Loucy (cell line): ENCODE data around the gene DNAH11.

ENCODE experiments used
- EZH2phosphoT487 ChIP-seq: fragments of 200-600 bp; IDR thresholded peaks from 2 replicates; pipeline ENCODE4 v1.6.1; 2018; ENCODE audit warnings: antibody characterized with exemption, mild to moderate bottlenecking, moderate library complexity, borderline replicate concordance
- TF ChIP-seq, protein P1 (sequence below): fragments of 200-600 bp; sonication (generic); conservative IDR thresholded peaks from 2 replicates; pipeline ENCODE4 v1.5.1; 2014; ENCODE audit warnings: mild to moderate bottlenecking, antibody characterized with exemption, low read length

GRCh38 chr7:21579341-21580072, 36.7 kb downstream of the DNAH11 start:
- TF ChIP-seq, protein P1, sequence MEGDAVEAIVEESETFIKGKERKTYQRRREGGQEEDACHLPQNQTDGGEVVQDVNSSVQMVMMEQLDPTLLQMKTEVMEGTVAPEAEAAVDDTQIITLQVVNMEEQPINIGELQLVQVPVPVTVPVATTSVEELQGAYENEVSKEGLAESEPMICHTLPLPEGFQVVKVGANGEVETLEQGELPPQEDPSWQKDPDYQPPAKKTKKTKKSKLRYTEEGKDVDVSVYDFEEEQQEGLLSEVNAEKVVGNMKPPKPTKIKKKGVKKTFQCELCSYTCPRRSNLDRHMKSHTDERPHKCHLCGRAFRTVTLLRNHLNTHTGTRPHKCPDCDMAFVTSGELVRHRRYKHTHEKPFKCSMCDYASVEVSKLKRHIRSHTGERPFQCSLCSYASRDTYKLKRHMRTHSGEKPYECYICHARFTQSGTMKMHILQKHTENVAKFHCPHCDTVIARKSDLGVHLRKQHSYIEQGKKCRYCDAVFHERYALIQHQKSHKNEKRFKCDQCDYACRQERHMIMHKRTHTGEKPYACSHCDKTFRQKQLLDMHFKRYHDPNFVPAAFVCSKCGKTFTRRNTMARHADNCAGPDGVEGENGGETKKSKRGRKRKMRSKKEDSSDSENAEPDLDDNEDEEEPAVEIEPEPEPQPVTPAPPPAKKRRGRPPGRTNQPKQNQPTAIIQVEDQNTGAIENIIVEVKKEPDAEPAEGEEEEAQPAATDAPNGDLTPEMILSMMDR = no peak
- no peak for TF ChIP-seq EZH2phosphoT487
